ENCODE results near the gene SPRN. TPM values are rescaled to one million over a fixed set of nuclear protein-coding genes. Genes with fewer than 3 reads are reported as not detected.

SPRN gene
- total RNA-seq, 2 donors from 2014 or later, result 0.11 to 0.24 TPM

DNA sequence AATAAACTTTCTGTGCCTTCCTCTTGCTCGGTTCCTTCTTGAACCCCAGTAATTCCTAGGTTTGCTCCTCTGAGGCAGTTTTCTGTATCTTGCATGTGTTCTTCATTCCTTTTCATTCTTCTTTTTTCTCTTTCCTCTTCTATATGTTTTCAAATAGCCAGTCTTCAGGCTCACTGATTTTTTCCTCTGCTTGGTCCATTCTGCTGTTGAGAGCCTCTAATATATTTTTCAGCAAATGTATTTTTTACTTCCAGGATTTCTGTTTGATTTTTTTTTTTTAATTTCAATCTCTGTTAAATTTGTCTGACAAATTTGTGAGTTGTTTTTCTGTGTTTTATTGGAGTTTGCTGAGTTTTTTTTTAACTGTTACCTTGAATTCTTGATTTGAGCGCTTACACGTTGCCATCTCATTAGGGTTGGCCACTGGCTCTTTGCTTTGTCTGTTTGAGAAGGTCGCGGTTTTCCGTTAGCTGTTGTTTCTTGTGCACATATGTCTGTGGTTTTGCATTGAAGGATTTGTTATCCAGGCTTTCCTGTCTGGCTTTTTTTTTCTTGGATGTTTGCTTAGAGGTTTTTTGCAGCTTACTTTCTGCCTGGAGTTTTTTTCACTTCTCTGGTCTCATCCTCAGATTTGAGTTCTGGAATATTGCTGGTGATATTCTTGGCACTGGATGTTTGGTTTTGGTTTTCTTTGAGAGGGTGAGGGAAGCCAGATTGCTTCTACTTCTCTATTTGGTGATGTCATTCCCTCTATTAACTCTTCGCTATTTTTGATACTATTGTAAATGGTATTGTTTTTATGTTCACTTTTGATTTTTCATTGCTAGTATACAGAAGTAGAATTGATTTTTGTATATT is 12.7 kb downstream of the SPRN start:
- Mint-ChIP-seq H3K4me1 (no peaks in the 10 kb centered on the region), H3K4me3 (no peak overlapping the region), H3K9me3 (peaks cover 76% of the 10 kb centered on the region), H3K27ac (no peak overlapping the region), H3K27me3 (ENCODE audit: insufficient read depth) (no peaks in the 10 kb centered on the region), H3K36me3 (ENCODE audit: low read depth) (peaks cover 88% of the 10 kb centered on the region)
- TF ChIP-seq, protein P1, sequence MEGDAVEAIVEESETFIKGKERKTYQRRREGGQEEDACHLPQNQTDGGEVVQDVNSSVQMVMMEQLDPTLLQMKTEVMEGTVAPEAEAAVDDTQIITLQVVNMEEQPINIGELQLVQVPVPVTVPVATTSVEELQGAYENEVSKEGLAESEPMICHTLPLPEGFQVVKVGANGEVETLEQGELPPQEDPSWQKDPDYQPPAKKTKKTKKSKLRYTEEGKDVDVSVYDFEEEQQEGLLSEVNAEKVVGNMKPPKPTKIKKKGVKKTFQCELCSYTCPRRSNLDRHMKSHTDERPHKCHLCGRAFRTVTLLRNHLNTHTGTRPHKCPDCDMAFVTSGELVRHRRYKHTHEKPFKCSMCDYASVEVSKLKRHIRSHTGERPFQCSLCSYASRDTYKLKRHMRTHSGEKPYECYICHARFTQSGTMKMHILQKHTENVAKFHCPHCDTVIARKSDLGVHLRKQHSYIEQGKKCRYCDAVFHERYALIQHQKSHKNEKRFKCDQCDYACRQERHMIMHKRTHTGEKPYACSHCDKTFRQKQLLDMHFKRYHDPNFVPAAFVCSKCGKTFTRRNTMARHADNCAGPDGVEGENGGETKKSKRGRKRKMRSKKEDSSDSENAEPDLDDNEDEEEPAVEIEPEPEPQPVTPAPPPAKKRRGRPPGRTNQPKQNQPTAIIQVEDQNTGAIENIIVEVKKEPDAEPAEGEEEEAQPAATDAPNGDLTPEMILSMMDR (conservative IDR thresholded peaks at IDR 0.05), result no peak
- DNase-seq, result no peak
- H3K27ac ChIP-seq (ENCODE audit: low read depth, low read length), result no peak overlapping the region
- H3K4me1 ChIP-seq (ENCODE audit: control insufficient read depth, insufficient read depth, low read length), result no peaks in the 10 kb centered on the region
- 94 to 95% methylated on average over 4 to 6 of the region's 7 CpGs for WGBS, 2 experiments (ENCODE audit: insufficient coverage in 1 of 2, insufficient read length in 1 of 2)
- H3K4me3 ChIP-seq (ENCODE audit: low read length), result peak overlapping the region; percentile 51
- peaks cover 70% of the 10 kb centered on the region for H3K9me3 ChIP-seq (ENCODE audit: control insufficient read depth, low read length)
- no peaks in the 10 kb centered on the region for H3K27me3 ChIP-seq (ENCODE audit: control insufficient read depth, insufficient read depth, low read length, poor library complexity, severe bottlenecking)
- H3K9ac ChIP-seq (ENCODE audit: extremely low read depth, low read length, poor library complexity, severe bottlenecking), result no peak overlapping the region
- H3K36me3 ChIP-seq (ENCODE audit: control insufficient read depth, insufficient read depth, low read length), result peaks cover 76% of the 10 kb centered on the region

DNA sequence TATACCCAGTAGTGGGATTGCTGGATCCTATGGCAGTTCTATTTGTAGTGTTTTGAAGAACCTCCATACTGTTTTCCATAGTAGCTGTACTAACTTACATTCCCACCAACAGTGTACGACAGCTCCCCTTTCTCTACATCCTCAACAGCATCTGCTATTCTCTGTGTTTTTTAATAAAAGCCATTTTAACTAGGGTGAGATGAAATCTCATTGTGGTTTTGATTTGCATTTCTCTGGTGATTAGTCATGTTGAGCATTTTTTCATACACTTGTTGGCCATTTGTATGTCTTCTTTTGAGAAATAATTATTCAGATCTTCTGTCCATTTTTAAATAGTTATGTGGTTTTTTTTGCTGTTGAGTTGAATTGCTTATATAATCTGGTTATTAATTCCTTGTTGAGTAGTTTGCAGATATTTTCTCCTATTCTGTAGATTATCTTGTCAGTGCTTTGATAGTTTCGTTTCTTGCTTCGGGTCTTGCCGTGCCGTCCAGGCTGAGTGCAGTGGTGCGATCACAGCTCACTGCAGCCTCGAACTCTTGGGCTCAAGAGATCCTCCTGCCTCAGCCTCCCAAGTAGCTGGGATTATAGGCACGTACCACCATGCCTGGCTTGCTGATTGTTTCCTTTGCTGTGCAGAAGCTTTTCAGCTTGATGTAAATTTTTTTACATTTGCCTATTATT is 18.4 kb downstream of the SPRN start:
- peaks cover 83% of the 10 kb centered on the region for H3K36me3 ChIP-seq (ENCODE audit: control insufficient read depth, insufficient read depth, low read length)
- peaks cover 33% of the 10 kb centered on the region for H3K9me3 ChIP-seq (ENCODE audit: control insufficient read depth, low read length)
- H3K27me3 ChIP-seq (ENCODE audit: control insufficient read depth, insufficient read depth, low read length, poor library complexity, severe bottlenecking), result no peaks in the 10 kb centered on the region
- no peak overlapping the region for H3K4me3 ChIP-seq (ENCODE audit: low read length)
- no peaks in the 10 kb centered on the region for H3K4me1 Mint-ChIP-seq
- no peak overlapping the region for H3K27ac ChIP-seq (ENCODE audit: low read depth, low read length)
- H3K4me1 ChIP-seq (ENCODE audit: control insufficient read depth, insufficient read depth, low read length), result no peaks in the 10 kb centered on the region
- H3K9me3 Mint-ChIP-seq, result peaks cover 31% of the 10 kb centered on the region
- no peak overlapping the region for H3K27ac Mint-ChIP-seq
- H3K4me3 Mint-ChIP-seq, result no peak overlapping the region
- no peak overlapping the region for H3K9ac ChIP-seq (ENCODE audit: extremely low read depth, low read length, poor library complexity, severe bottlenecking)
- DNase-seq, result no peak
- TF ChIP-seq, protein P1 (conservative IDR thresholded peaks at IDR 0.05), result no peak
- H3K27me3 Mint-ChIP-seq (ENCODE audit: insufficient read depth), result no peaks in the 10 kb centered on the region
- peaks cover 86% of the 10 kb centered on the region for H3K36me3 Mint-ChIP-seq (ENCODE audit: low read depth)
- 88 to 97% methylated on average over 6 to 8 of the region's 8 CpGs for WGBS, 2 experiments (ENCODE audit: insufficient coverage in 1 of 2, insufficient read length in 1 of 2)

DNA sequence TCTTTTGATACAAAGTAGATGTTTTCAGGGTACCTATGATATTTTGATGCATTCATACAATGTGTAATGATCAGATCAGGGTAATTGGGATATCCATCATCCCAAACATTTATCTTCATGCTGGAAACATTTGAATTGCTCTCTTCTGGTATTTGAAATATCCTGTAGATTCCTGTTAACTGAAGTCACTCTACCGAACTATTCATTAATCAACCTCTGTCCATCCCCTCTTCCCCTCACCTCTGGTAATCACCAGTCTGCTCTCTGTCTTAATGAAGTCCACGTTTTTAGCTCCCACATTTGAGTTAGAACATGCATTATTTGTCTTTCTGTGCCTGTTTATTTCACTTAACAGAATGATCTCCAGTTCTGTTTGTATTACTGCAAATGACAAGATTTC is 19.2 kb downstream of the SPRN start:
- peaks cover 84% of the 10 kb centered on the region for H3K36me3 Mint-ChIP-seq (ENCODE audit: low read depth)
- H3K9me3 Mint-ChIP-seq, result peaks cover 24% of the 10 kb centered on the region
- H3K4me1 Mint-ChIP-seq, result no peaks in the 10 kb centered on the region
- Histone ChIP-seq H3K27ac (ENCODE audit: low read depth, low read length) (no peak overlapping the region), H3K9ac (ENCODE audit: extremely low read depth, low read length, poor library complexity, severe bottlenecking) (no peak overlapping the region), H3K9me3 (ENCODE audit: control insufficient read depth, low read length) (peaks cover 26% of the 10 kb centered on the region), H3K36me3 (ENCODE audit: control insufficient read depth, insufficient read depth, low read length) (peaks cover 83% of the 10 kb centered on the region), H3K4me1 (ENCODE audit: control insufficient read depth, insufficient read depth, low read length) (no peaks in the 10 kb centered on the region), H3K27me3 (ENCODE audit: control insufficient read depth, insufficient read depth, low read length, poor library complexity, severe bottlenecking) (no peaks in the 10 kb centered on the region), H3K4me3 (ENCODE audit: low read length) (no peak overlapping the region)
- H3K4me3 Mint-ChIP-seq, result no peak overlapping the region
- TF ChIP-seq, protein P1 (conservative IDR thresholded peaks at IDR 0.05), result no peak
- no peaks in the 10 kb centered on the region for H3K27me3 Mint-ChIP-seq (ENCODE audit: insufficient read depth)
- no peak for DNase-seq
- no peak overlapping the region for H3K27ac Mint-ChIP-seq
- 91 to 93% methylated on average over 2 of the region's 2 CpGs for WGBS, 2 experiments (ENCODE audit: insufficient coverage in 1 of 2, insufficient read length in 1 of 2)

All from endodermal cell (in vitro differentiated cells).